Measurements from ENCODE around the gene STXBP3.

Gene STXBP3

DNA sequence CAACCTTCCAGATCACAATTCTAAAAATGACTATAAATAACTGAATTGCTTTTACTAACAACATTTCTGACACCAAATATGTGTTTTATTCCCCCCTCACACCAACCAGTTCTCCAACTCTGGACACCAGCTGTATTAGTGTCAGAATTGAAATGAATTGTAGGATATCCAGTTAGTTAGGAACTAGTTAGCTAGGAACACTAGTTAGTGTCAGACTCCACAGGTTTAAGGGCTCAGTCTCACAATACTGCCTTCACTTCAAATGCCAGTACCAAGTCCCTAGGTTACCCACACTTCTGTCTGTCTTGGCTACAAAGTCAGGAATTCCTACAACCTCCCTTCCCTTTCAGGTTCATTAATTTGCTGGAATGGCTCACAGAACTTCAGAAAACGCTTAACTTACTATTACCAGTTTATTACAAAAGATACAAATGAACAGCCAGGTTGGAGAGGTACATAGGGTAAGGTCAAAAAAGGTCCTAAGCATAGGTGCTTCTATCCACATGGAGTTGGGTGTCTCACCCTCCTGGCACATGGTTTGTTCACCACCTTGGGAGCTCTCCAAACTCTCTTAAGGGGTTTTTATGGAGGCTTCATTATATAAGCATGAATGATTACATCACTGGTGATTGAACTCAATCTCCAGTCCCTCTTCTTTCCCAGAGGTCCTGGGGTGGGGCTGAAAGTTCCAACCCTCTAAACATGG, 4.2 kb downstream of the STXBP3 start:
- no peak for DNase-seq (ENCODE audit: low read depth)
- TF ChIP-seq, protein P1, sequence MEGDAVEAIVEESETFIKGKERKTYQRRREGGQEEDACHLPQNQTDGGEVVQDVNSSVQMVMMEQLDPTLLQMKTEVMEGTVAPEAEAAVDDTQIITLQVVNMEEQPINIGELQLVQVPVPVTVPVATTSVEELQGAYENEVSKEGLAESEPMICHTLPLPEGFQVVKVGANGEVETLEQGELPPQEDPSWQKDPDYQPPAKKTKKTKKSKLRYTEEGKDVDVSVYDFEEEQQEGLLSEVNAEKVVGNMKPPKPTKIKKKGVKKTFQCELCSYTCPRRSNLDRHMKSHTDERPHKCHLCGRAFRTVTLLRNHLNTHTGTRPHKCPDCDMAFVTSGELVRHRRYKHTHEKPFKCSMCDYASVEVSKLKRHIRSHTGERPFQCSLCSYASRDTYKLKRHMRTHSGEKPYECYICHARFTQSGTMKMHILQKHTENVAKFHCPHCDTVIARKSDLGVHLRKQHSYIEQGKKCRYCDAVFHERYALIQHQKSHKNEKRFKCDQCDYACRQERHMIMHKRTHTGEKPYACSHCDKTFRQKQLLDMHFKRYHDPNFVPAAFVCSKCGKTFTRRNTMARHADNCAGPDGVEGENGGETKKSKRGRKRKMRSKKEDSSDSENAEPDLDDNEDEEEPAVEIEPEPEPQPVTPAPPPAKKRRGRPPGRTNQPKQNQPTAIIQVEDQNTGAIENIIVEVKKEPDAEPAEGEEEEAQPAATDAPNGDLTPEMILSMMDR (IDR thresholded peaks at IDR 0.05; ENCODE audit: low read length, missing control alignments): no peak
- no peak overlapping the region for H3K4me3 ChIP-seq (replicated peaks; ENCODE audit: low read depth, low read length)

DNA sequence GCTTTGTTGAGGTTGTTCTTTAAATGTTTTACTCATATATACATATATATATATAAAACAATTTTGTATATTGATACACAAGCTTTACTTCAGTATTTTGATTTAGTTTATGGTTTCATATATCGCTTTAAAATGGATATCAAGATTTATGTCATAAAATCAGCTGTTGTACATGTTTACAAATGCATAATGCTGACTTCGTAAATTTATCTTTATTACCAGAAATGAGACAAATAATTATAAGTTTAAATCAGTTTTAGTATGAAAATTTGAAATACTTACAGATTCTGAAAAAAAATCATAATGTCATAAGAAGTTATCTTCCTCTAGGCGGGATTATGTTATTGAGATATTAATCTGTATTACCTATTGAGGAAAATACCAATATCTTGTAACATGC, 6.9 kb downstream of the STXBP3 start:
- no peak for DNase-seq (ENCODE audit: low read depth)
- TF ChIP-seq, protein P1 (IDR thresholded peaks at IDR 0.05; ENCODE audit: low read length, missing control alignments): no peak
- no peak overlapping the region for H3K4me3 ChIP-seq (replicated peaks; ENCODE audit: low read depth, low read length)

DNA sequence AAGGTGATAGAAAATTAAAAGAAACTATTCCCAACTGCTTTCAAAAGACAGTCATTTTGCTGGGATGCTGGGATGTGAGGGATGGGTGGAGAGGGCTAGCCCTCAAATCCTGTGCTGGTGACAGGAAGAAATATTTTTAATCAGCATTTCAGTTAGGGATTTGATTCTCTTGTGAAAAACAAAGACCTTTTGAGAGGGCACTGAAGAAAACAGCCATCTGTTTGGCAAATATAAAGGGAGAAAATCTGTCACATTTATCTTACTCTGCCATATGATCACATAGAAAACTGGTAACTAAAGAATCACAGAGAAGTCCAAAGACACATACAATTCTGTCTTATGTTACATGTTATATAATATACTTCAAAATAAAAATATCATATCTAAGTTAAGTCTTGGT, 12.3 kb downstream of the STXBP3 start:
- no peak for DNase-seq (ENCODE audit: low read depth)
- TF ChIP-seq, protein P1 (IDR thresholded peaks at IDR 0.05; ENCODE audit: low read length, missing control alignments): no peak
- no peak overlapping the region for H3K4me3 ChIP-seq (replicated peaks; ENCODE audit: low read depth, low read length)

DNA sequence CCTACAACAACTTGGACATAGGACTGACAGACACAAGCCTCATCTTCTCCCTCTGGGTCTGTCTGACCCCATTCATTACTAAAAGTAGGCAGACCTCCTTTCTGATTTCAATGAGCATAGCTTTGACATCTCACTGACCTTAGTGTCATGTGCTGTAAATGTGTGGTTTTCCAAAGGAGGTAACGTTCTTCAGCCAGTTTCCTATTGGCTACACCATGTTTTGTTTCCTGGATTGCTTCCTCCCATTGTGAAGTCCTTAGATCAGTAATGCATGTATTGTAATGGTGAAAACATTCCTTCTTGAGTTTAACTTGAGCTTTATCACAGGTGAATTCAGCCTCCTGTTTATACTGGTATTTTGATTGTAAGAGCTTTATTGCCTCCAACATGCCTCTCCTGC, 20.6 kb downstream of the STXBP3 start:
- TF ChIP-seq, protein P1 (IDR thresholded peaks at IDR 0.05; ENCODE audit: low read length, missing control alignments): no peak
- DNase-seq (ENCODE audit: low read depth): no peak
- H3K4me3 ChIP-seq (replicated peaks; ENCODE audit: low read depth, low read length): no peak overlapping the region

DNA sequence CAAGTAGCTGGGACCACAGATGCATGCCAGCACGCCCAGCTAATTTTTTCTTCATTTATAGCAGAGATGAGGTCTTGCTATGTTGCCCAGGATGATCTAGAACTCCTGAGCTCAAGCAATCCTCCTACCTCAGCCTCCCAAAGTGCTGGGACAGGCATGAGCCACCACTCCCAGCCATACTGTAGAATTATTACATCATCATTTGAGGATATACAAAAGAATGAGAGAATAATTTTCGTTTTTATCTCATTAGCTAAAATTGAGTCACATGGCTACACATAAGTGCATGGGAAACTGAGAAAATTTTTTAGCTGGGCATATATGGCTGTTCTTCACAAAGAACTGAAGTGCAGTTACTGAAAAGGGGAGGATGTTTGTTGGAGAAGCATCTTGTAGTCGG, 21.2 kb downstream of the STXBP3 start:
- TF ChIP-seq, protein P1 (IDR thresholded peaks at IDR 0.05; ENCODE audit: low read length, missing control alignments): no peak
- DNase-seq (ENCODE audit: low read depth): no peak
- no peak overlapping the region for H3K4me3 ChIP-seq (replicated peaks; ENCODE audit: low read depth, low read length)

DNA sequence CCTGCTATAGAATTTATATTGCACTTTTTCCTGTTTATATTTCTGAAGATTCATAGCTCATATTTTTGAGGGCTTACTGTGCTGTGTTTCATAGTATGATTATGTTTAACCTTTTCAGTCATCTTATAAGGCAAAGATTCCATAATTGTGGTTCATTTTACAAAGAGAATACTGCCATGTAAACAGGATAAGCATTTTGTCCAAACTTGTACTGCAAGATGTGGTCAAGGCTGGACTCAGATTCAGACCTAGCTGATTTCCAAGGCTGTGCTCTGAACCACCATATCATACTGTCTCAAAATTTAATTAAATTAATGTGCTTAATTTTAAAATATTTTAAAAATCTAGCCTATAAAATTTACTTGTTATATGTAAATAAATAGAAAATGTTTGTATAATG, 31.4 kb downstream of the STXBP3 start:
- DNase-seq (ENCODE audit: low read depth): no peak
- H3K4me3 ChIP-seq (replicated peaks; ENCODE audit: low read depth, low read length): no peak overlapping the region
- TF ChIP-seq, protein P1 (IDR thresholded peaks at IDR 0.05; ENCODE audit: low read length, missing control alignments): no peak

DNA sequence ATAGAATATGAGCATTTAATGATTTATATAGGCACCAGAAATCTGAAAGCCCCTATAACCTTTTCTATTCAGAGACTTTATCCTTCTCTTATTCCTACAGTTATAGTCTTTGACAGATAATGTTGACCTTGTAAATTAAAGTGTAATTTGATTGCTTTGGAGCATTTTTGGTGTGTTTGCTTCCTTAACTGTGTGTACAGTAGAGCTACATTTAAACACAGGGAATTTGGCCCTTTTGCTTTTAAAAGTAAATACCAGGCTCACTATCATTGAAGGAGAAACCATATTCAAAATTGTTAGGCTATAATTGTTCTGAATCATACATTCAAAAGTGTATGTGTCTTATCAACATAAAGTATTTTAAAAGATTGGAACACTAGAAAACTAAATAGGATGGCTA, 33.0 kb downstream of the STXBP3 start:
- TF ChIP-seq, protein P1 (IDR thresholded peaks at IDR 0.05; ENCODE audit: low read length, missing control alignments): no peak
- DNase-seq (ENCODE audit: low read depth): no peak
- H3K4me3 ChIP-seq (replicated peaks; ENCODE audit: low read depth, low read length): no peak overlapping the region
